DND-41 (cell line): Measurements from ENCODE around the gene AFF3.

Experiments
- ATAC-seq: fragments of 200-7000 bp; cut with Tn5 transposase; 3 replicates; pipeline ENCODE4 v1.9.1; 2021; ENCODE audit warnings: low read depth; ENCODE audit not compliant: insufficient read depth
- DNase-seq: peaks from one replicate; pipeline ENCODE4 v3.0.0-alpha.2; 2020
- H2AFZ ChIP-seq: 2 replicates; pipeline ENCODE4 v1.6.0; 2012; ENCODE audit warnings: low read depth, low read length
- H3K27ac ChIP-seq: 2 replicates; pipeline ENCODE4 v1.5.1; 2012; ENCODE audit warnings: low read length, inconsistent platforms
- H3K27me3 ChIP-seq: fragments of 200-600 bp; sonication (generic); 2 replicates; pipeline ENCODE4 v1.6.0; 2012; ENCODE audit warnings: low read length, mild to moderate bottlenecking, inconsistent platforms; ENCODE audit not compliant: insufficient read depth, poor library complexity
- H3K36me3 ChIP-seq: 2 replicates; pipeline ENCODE4 v1.5.1; 2012; ENCODE audit warnings: low read length, inconsistent platforms; ENCODE audit not compliant: insufficient read depth
- H3K4me1 ChIP-seq: 2 replicates; pipeline ENCODE4 v1.5.1; 2012; ENCODE audit warnings: mild to moderate bottlenecking, low read length; ENCODE audit not compliant: insufficient read depth
- H3K4me2 ChIP-seq: 2 replicates; pipeline ENCODE4 v1.6.0; 2012; ENCODE audit warnings: mild to moderate bottlenecking, moderate library complexity, low read length, inconsistent platforms; ENCODE audit not compliant: insufficient read depth
- H3K4me3 ChIP-seq, 2 experiments: fragments of 200-600 bp in 1 of 2; shearing (Covaris generic) in 1 of 2; 2 replicates each; pipeline ENCODE4 v1.5.1; 2012 to 2016; ENCODE audit warnings: inconsistent platforms in 2 of 2, low read length in 2 of 2, mild to moderate bottlenecking in 2 of 2, low read depth in 1 of 2, moderate library complexity in 1 of 2
- H3K79me2 ChIP-seq: 2 replicates; pipeline ENCODE4 v1.6.0; 2012; ENCODE audit warnings: low read length, inconsistent platforms; ENCODE audit not compliant: insufficient read depth
- H3K9ac ChIP-seq: 2 replicates; pipeline ENCODE4 v1.6.0; 2012; ENCODE audit warnings: low read depth, mild to moderate bottlenecking, inconsistent platforms, low read length, moderate library complexity
- H3K9me3 ChIP-seq: 2 replicates; pipeline ENCODE4 v1.5.1; 2012; ENCODE audit warnings: low read length, moderate library complexity, mild to moderate bottlenecking, inconsistent platforms; ENCODE audit not compliant: insufficient read depth, severe bottlenecking
- H4K20me1 ChIP-seq: 2 replicates; pipeline ENCODE4 v1.6.0; 2012; ENCODE audit warnings: low read length; ENCODE audit not compliant: insufficient read depth
- CTCF ChIP-seq: IDR thresholded peaks from 2 replicates; pipeline ENCODE4 v1.5.1; 2012; ENCODE audit warnings: borderline replicate concordance, low read length, moderate library complexity, mild to moderate bottlenecking; ENCODE audit not compliant: poor library complexity, severe bottlenecking; ENCODE audit errors: extremely low read depth
- EZH2 ChIP-seq: IDR thresholded peaks from 3 replicates; pipeline ENCODE4 v1.6.1; 2012; ENCODE audit warnings: borderline replicate concordance, low read depth, mild to moderate bottlenecking, moderate library complexity, low read length, inconsistent platforms; ENCODE audit not compliant: severe bottlenecking

The AFF3 gene

GRCh38 chr2:99637159-99637697, 505.2 kb downstream of the AFF3 start:
- DNase-seq (no peak), ATAC-seq (no peak)
- Histone ChIP-seq H4K20me1 (no peaks in the 10 kb centered on the region), H3K4me2 (no peak overlapping the region), H3K27me3 (no peaks in the 10 kb centered on the region), H2AFZ (no peak overlapping the region), H3K4me1 (peaks cover 8% of the 10 kb centered on the region), H3K4me3 (no peak overlapping the region), H3K27ac (no peak overlapping the region), H3K9ac (no peak overlapping the region), H3K79me2 (no peaks in the 10 kb centered on the region), H3K36me3 (peaks cover 2% of the 10 kb centered on the region; the same call in 1 of the 2 replicates), H3K9me3 (peaks cover 13% of the 10 kb centered on the region)
- TF ChIP-seq CTCF (no peak), EZH2 (no peak)

GRCh38 chr2:99636144-99637034, 506.0 kb downstream of the AFF3 start:
- TF ChIP-seq EZH2 (no peak), CTCF (no peak)
- H3K36me3 ChIP-seq = peaks cover 2% of the 10 kb centered on the region; the same call in 1 of the 2 replicates
- no peaks in the 10 kb centered on the region for H3K79me2 ChIP-seq
- H3K27me3 ChIP-seq = no peaks in the 10 kb centered on the region
- no peak overlapping the region for H3K9ac ChIP-seq
- ATAC-seq = no peak
- H3K4me1 ChIP-seq = peaks cover 8% of the 10 kb centered on the region
- H2AFZ ChIP-seq = no peak overlapping the region
- no peak overlapping the region for H3K4me2 ChIP-seq
- H3K4me3 ChIP-seq = no peak overlapping the region
- no peak overlapping the region for H3K27ac ChIP-seq
- H4K20me1 ChIP-seq = no peaks in the 10 kb centered on the region
- DNase-seq = no peak
- peaks cover 13% of the 10 kb centered on the region for H3K9me3 ChIP-seq

- H3K27me3 ChIP-seq = no peaks in the 10 kb centered on the region
- no peak for ATAC-seq
- no peak overlapping the region for H3K4me2 ChIP-seq
Observed at GRCh38 chr2:99635710-99636109, 506.7 kb downstream of the AFF3 start.

More at GRCh38 chr2:99635710-99636109, 506.7 kb downstream of the AFF3 start:
- peaks cover 8% of the 10 kb centered on the region for H3K4me1 ChIP-seq
- H3K79me2 ChIP-seq = no peaks in the 10 kb centered on the region
- H3K36me3 ChIP-seq = peaks cover 2% of the 10 kb centered on the region; the same call in 1 of the 2 replicates
- no peak overlapping the region for H3K4me3 ChIP-seq
- DNase-seq = no peak
- TF ChIP-seq CTCF (no peak), EZH2 (no peak)
- no peak overlapping the region for H2AFZ ChIP-seq
- no peak overlapping the region for H3K27ac ChIP-seq
- H3K9ac ChIP-seq = no peak overlapping the region
- peaks cover 13% of the 10 kb centered on the region for H3K9me3 ChIP-seq
- no peaks in the 10 kb centered on the region for H4K20me1 ChIP-seq
